Stimulated activated CD4-positive, alpha-beta T cell treated with anti-CD3 and anti-CD28 coated beads, TNF-alpha, amount 100 ng/mL, for 48 hours (primary cell): ENCODE results near the gene PRDM16.
A peak's percentile ranks its signal among the peaks of the same experiment; 100 is the strongest.

ENCODE experiments used
- DNase-seq, 3 donors: peaks; one replicate each; pipeline ENCODE4 v3.0.0-alpha.2; 2020; ENCODE audit warnings: low read depth in 3 of 3

PRDM16 gene

GRCh38 chr1:3450202-3450863 lies 381.3 kb downstream of the PRDM16 start:
- DNase-seq, result no peak

- DNase-seq, result no peak
Measured at GRCh38 chr1:3450983-3451382, 382.0 kb downstream of the PRDM16 start.

GRCh38 chr1:3451994-3452865 lies 383.2 kb downstream of the PRDM16 start:
- no peak for DNase-seq

- no peak for DNase-seq
Measured at GRCh38 chr1:3452866-3453175, 383.8 kb downstream of the PRDM16 start.

- peak; percentile 44 to 59 (median 57) for DNase-seq
Measured at GRCh38 chr1:3453203-3453761, 384.3 kb downstream of the PRDM16 start.

GRCh38 chr1:3453891-3454810 lies 385.1 kb downstream of the PRDM16 start, which contains the start of gene ARHGEF16:
TSS of gene ARHGEF16 (plus strand) at chr1:3454665. CDS start at chr1:3463085, 8,420 bp downstream.
- no peak for DNase-seq

GRCh38 chr1:3454811-3455618 lies 386.0 kb downstream of the PRDM16 start:
- no peak for DNase-seq

GRCh38 chr1:3455670-3456448 lies 386.9 kb downstream of the PRDM16 start:
- DNase-seq, result no peak

- no peak for DNase-seq
Measured at GRCh38 chr1:3456449-3456963, 387.5 kb downstream of the PRDM16 start.

GRCh38 chr1:3456964-3457909 lies 388.2 kb downstream of the PRDM16 start:
- DNase-seq, result no peak

GRCh38 chr1:3457910-3458883 lies 389.2 kb downstream of the PRDM16 start:
- no peak for DNase-seq

GRCh38 chr1:3459051-3459908 lies 390.3 kb downstream of the PRDM16 start:
- DNase-seq, result no peak

GRCh38 chr1:3459940-3460671 lies 391.1 kb downstream of the PRDM16 start:
- no peak for DNase-seq

GRCh38 chr1:3460672-3461131 lies 391.7 kb downstream of the PRDM16 start:
- no peak for DNase-seq

- DNase-seq, result no peak
Measured at GRCh38 chr1:3461238-3461933, 392.4 kb downstream of the PRDM16 start.
